Hepatocyte (in vitro differentiated cells): Measurements from ENCODE around the gene OGFOD2. TPM values are rescaled to one million over a fixed set of nuclear protein-coding genes. Genes with fewer than 3 reads are reported as not detected.

Experiments used
- DNase-seq: peaks from one replicate; pipeline ENCODE4 v3.0.0-alpha.2; 2016; ENCODE audit warnings: low spot score
- H2AFZ ChIP-seq: fragments of 200-600 bp; sonication (generic); 2 replicates; pipeline ENCODE4 v1.6.0; 2016; ENCODE audit warnings: antibody characterized with exemption, mild to moderate bottlenecking
- H3K27ac ChIP-seq: fragments of 200-600 bp; sonication (generic); 2 replicates; pipeline ENCODE4 v1.5.1; 2016; ENCODE audit warnings: mild to moderate bottlenecking
- H3K27me3 ChIP-seq: fragments of 200-600 bp; sonication (generic); 2 replicates; pipeline ENCODE4 v1.6.1; 2016
- H3K36me3 ChIP-seq: fragments of 200-600 bp; sonication (generic); replicated peaks from 2 replicates; pipeline ENCODE4 v1.5.1; 2016; ENCODE audit warnings: low read depth; ENCODE audit not compliant: insufficient read depth
- H3K4me1 ChIP-seq: fragments of 200-600 bp; sonication (generic); 2 replicates; pipeline ENCODE4 v1.5.1; 2016; ENCODE audit warnings: mild to moderate bottlenecking, moderate library complexity; ENCODE audit not compliant: insufficient read depth
- H3K4me2 ChIP-seq: fragments of 200-600 bp; sonication (generic); 2 replicates; pipeline ENCODE4 v1.6.0; 2016
- H3K4me3 ChIP-seq: fragments of 200-600 bp; sonication (generic); 2 replicates; pipeline ENCODE4 v1.5.1; 2016; ENCODE audit warnings: mild to moderate bottlenecking
- H3K79me2 ChIP-seq: fragments of 200-600 bp; sonication (generic); 2 replicates; pipeline ENCODE4 v1.6.0; 2017; ENCODE audit warnings: mild to moderate bottlenecking
- H3K9me2 ChIP-seq: fragments of 200-600 bp; sonication (generic); replicated peaks from 2 replicates; pipeline ENCODE4 v1.6.0; 2017; ENCODE audit warnings: mild to moderate bottlenecking; ENCODE audit not compliant: insufficient read depth
- H3K9me3 ChIP-seq: fragments of 200-600 bp; sonication (generic); 2 replicates; pipeline ENCODE4 v1.5.1; 2016; ENCODE audit warnings: low read depth, mild to moderate bottlenecking
- H4K20me1 ChIP-seq: fragments of 200-600 bp; sonication (generic); 2 replicates; pipeline ENCODE4 v1.6.0; 2016; ENCODE audit warnings: mild to moderate bottlenecking; ENCODE audit not compliant: insufficient read depth, poor library complexity, severe bottlenecking
- EZH2 ChIP-seq: fragments of 200-600 bp; sonication (generic); IDR thresholded peaks from 2 replicates; pipeline ENCODE4 v1.6.1; 2016; ENCODE audit warnings: antibody characterized with exemption, mild to moderate bottlenecking, borderline replicate concordance
- EZH2phosphoT487 ChIP-seq: fragments of 200-600 bp; sonication (generic); IDR thresholded peaks from one replicate; pipeline ENCODE4 v1.6.1; 2018; ENCODE audit warnings: antibody characterized with exemption, mild to moderate bottlenecking, low read depth, moderate library complexity; ENCODE audit not compliant: unreplicated experiment, severe bottlenecking
- WGBS: methylation state at CpG from one replicate; pipeline ENCODE4 v1.1.6; 2016; ENCODE audit warnings: low lambda C conversion rate; ENCODE audit errors: missing lambda C conversion rate; 5-methylcytosine and 5-hydroxymethylcytosine counted together
- polyA plus RNA-seq: library from polyadenylated mRNA; unstranded; fragments of >200 nt; fragmentation: Nextera tagmentation; extraction: Ambion mirVana; gene quantifications from 2 replicates; pipeline ENCODE4 v1.2.1, GENCODE V29; 2016
- total RNA-seq: library from RNA; depleted of rRNA; stranded (reverse); fragments of >200 nt; gene quantifications from 2 replicates; pipeline ENCODE4 v1.2.3, GENCODE V29; 2014
- TF ChIP-seq, protein P1 (sequence below): fragments of 200-600 bp; sonication (generic); IDR thresholded peaks from 2 replicates; pipeline ENCODE4 v1.5.1; 2016; ENCODE audit warnings: antibody characterized with exemption, mild to moderate bottlenecking; ENCODE audit not compliant: poor library complexity

The OGFOD2 gene
- total and polyA plus RNA-seq, 2 experiments from 2014 or later = 11.4 to 26.5 TPM

DNA sequence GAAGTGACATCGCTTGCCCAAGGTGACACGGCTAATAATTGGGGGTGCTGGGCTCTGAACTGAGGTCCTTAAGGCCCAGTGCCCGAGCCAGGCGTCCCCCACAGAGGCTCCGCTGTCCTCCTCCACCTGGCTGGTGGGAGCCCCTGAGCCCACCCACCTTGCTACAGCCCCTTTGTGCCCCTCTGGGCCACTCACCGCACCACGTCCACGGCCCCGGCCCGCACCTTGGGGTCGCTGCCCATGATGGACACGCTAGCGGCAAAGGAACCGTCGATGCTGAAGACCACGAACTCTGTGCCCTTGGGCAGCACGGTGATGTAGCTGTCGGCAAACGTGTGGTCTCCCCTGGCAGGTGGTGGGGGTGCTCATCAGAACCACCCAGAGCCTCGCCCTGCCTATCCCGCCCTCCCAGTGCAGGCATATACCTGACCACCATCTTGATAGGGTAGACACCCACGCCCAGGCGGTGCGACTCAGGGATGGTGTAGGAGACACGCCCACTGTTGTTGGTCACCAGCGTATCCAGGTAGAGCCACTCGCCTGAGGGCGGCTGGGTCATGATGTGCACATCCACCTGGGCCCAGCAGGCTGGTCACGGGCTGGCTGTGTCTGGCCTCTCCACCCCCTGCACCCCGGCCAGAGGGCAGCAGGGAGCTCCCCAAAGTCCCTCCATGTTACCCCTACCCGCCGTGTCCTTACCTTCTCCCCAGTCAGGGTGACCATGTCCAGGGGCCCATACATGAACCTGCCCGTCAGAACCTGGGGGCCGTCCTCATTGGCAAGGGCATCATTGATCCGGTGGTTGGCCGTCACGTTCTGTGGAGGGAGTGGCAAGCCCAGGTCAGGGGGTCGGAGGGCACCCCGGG is 12.3 kb downstream of the OGFOD2 start:
- H3K79me2 ChIP-seq = peaks cover 3% of the 10 kb centered on the region
- no peak overlapping the region for H3K4me3 ChIP-seq
- no peaks in the 10 kb centered on the region for H3K27me3 ChIP-seq
- no peaks in the 10 kb centered on the region for H4K20me1 ChIP-seq
- H3K4me1 ChIP-seq = peaks cover 17% of the 10 kb centered on the region
- no peak for DNase-seq
- H3K4me2 ChIP-seq = no peak overlapping the region
- H2AFZ ChIP-seq = no peak overlapping the region
- whole genome bisulfite sequencing = 94% methylated on average over 38 of the region's 39 CpGs
- H3K27ac ChIP-seq = no peak overlapping the region
- no peaks in the 10 kb centered on the region for H3K36me3 ChIP-seq
- no peaks in the 10 kb centered on the region for H3K9me3 ChIP-seq
- H3K9me2 ChIP-seq = no peaks in the 10 kb centered on the region
- TF ChIP-seq EZH2 = no peak
- TF ChIP-seq, protein P1, sequence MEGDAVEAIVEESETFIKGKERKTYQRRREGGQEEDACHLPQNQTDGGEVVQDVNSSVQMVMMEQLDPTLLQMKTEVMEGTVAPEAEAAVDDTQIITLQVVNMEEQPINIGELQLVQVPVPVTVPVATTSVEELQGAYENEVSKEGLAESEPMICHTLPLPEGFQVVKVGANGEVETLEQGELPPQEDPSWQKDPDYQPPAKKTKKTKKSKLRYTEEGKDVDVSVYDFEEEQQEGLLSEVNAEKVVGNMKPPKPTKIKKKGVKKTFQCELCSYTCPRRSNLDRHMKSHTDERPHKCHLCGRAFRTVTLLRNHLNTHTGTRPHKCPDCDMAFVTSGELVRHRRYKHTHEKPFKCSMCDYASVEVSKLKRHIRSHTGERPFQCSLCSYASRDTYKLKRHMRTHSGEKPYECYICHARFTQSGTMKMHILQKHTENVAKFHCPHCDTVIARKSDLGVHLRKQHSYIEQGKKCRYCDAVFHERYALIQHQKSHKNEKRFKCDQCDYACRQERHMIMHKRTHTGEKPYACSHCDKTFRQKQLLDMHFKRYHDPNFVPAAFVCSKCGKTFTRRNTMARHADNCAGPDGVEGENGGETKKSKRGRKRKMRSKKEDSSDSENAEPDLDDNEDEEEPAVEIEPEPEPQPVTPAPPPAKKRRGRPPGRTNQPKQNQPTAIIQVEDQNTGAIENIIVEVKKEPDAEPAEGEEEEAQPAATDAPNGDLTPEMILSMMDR = no peak
- no peak for TF ChIP-seq EZH2phosphoT487

DNA sequence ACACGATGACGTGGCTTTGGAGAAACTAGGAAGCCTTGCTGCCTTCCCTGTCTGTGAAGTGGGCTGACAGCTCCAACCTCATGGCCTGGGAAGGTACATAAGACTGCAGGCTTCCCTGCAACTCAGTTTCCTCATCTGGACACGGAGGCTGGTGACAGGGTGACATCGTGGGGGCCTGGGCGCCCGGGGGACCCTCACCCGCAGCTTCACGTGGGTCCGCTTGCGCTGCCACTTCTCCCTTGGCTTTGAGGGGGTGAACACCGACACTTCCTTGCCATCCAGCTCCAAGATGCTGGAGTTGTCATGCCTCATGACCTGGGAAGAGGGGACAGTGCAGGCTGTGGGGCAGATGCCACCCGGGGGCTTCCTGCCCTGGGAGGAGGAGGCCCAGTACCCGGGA is 13.0 kb downstream of the OGFOD2 start:
- Histone ChIP-seq H3K36me3 (no peaks in the 10 kb centered on the region), H3K4me2 (no peak overlapping the region), H4K20me1 (no peaks in the 10 kb centered on the region), H3K4me1 (peaks cover 17% of the 10 kb centered on the region), H3K27me3 (no peaks in the 10 kb centered on the region), H3K4me3 (no peak overlapping the region), H3K9me3 (no peaks in the 10 kb centered on the region), H3K79me2 (no peaks in the 10 kb centered on the region), H3K9me2 (no peaks in the 10 kb centered on the region), H2AFZ (no peak overlapping the region), H3K27ac (no peak overlapping the region)
- no peak for TF ChIP-seq EZH2phosphoT487
- TF ChIP-seq, protein P1 = no peak
- no peak for TF ChIP-seq EZH2
- WGBS = 95% methylated on average over 13 of the region's 13 CpGs
- no peak for DNase-seq

DNA sequence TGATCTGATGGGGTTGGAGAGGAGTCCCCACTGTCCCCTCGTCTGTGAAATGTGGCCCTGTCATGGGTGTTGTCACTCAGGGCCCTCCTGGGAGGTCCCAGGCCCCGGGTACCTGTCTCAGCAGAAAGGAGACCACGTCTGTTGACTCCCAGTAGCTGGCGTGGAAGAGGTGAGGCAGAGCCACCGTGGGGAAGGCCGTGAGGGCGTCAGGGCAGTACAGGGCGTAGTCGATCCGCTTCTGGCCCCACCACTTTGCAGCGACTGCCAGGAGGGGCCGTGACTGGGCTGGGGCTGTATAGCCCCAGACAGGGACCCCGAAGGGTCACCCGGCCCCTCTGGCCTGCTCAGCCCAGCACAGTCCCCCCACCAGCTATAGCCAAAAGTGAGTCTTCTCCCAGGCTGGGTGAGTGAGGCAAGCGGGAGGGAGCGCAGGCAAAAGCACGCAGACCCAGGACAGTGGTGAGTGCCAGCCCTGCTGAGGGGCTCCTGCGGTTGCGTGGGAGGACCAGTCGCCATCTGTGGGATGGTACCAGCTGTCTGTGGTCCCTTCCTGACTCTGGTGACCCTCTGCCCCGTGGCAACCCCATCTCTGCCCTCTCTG is 13.7 kb downstream of the OGFOD2 start:
- DNase-seq = no peak
- no peak overlapping the region for H3K27ac ChIP-seq
- no peaks in the 10 kb centered on the region for H3K27me3 ChIP-seq
- H3K9me2 ChIP-seq = no peaks in the 10 kb centered on the region
- H4K20me1 ChIP-seq = no peaks in the 10 kb centered on the region
- H3K4me2 ChIP-seq = no peak overlapping the region
- no peaks in the 10 kb centered on the region for H3K79me2 ChIP-seq
- no peaks in the 10 kb centered on the region for H3K9me3 ChIP-seq
- TF ChIP-seq EZH2phosphoT487 (no peak), EZH2 (no peak)
- TF ChIP-seq, protein P1 = no peak
- WGBS = 93% methylated on average over 20 of the region's 21 CpGs
- H3K36me3 ChIP-seq = no peaks in the 10 kb centered on the region
- peaks cover 15% of the 10 kb centered on the region for H3K4me1 ChIP-seq
- no peak overlapping the region for H3K4me3 ChIP-seq
- H2AFZ ChIP-seq = no peak overlapping the region
